Measurements from ENCODE around the gene LIMCH1. TPM values are rescaled to one million over a fixed set of nuclear protein-coding genes. Genes with fewer than 3 reads are reported as not detected.
A peak's percentile ranks its signal among the peaks of the same experiment; 100 is the strongest.

LIMCH1 gene
- total and polyA plus RNA-seq, 2 donors from 2014 or later, result 19.9 to 83.9 TPM

DNA sequence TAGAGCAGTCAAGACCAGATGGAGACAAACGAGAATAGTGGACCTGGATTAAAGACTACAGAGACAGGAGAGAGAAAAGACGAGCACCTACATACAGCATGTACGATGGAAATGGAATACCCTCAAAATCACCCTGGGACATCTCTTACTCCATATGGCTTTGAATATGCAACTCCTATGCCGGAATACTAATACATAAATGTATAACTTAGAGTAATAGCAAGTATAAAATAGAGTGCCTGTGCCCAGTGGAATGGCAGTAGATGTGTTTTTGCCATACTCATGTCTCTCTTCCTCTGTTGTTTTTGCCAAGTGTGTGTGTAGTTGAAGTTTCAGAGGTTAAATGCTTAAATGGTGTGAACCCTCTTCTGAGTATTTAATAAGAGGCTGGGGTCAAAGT is 39.8 kb upstream of the LIMCH1 start:
- Histone ChIP-seq H3K4me3 (ENCODE audit: low read length in 3 of 3) (no peak overlapping the region), H3K27me3 (ENCODE audit: control insufficient read depth, insufficient read depth, low read length) (no peaks in the 10 kb centered on the region), H3K4me1 (ENCODE audit: control insufficient read depth in 2 of 3, insufficient read depth in 2 of 3, low read depth in 1 of 3, low read length in 3 of 3) (no peaks in the 10 kb centered on the region), H3K27ac (ENCODE audit: low read depth in 2 of 2, low read length in 2 of 2) (no peak overlapping the region), H3K36me3 (ENCODE audit: control insufficient read depth in 2 of 3, insufficient read depth in 3 of 3, low read length in 3 of 3) (no peaks in the 10 kb centered on the region), H3K9ac (ENCODE audit: low read length in 3 of 3) (no peak overlapping the region), H3K9me3 (ENCODE audit: control insufficient read depth in 2 of 3, insufficient read depth in 1 of 3, low read length in 3 of 3) (no peaks in the 10 kb centered on the region)
- DNase-seq, result no peak
- no peak for FAIRE-seq
- TF ChIP-seq CTCF (IDR thresholded peaks at IDR 0.05; ENCODE audit: borderline replicate concordance, extremely low read depth, insufficient read depth), result no peak
- intact Hi-C loops (cut with DNase I), result no loop called here

DNA sequence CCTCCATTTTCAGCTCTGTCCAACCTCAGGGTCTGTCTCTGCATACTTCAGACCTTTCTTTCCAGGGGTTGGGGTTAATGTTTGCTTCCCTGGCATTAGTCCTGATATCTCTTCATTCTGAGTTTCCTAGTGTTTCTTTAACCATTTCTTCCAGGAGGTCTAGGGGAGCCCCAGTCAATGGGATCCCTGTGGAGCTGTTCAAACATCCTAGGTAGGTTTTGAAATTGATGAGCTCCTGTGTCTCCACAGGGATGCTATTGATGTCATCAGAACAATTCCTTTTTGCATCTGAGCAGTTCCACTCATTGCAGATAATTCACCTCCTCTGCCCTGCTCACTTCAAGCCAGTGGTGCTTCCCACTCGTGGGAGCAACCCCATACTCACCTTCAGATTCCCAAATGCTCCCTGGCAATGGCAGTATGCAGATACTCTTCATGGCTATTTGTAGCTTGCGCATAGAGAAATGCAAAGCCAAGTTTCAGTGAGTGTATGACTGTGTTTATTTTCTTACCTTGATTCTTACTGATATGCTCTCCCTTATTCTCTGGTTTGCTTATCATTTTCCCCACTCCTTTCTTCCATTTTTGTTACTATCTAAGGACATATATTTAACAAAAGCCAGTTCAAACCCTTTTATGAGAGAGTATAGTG is 33.7 kb upstream of the LIMCH1 start:
- TF ChIP-seq CTCF (IDR thresholded peaks at IDR 0.05; ENCODE audit: borderline replicate concordance, extremely low read depth, insufficient read depth), result no peak
- H3K27me3 ChIP-seq (ENCODE audit: control insufficient read depth, insufficient read depth, low read length), result no peaks in the 10 kb centered on the region
- FAIRE-seq (no peak), DNase-seq (no peak)
- no peaks in the 10 kb centered on the region for H3K36me3 ChIP-seq (ENCODE audit: control insufficient read depth in 2 of 3, insufficient read depth in 3 of 3, low read length in 3 of 3)
- no peak overlapping the region for H3K9ac ChIP-seq (ENCODE audit: low read length in 3 of 3)
- H3K27ac ChIP-seq (ENCODE audit: low read depth in 2 of 2, low read length in 2 of 2), result no peak overlapping the region
- no peaks in the 10 kb centered on the region for H3K9me3 ChIP-seq (ENCODE audit: control insufficient read depth in 2 of 3, insufficient read depth in 1 of 3, low read length in 3 of 3)
- H3K4me3 ChIP-seq (ENCODE audit: low read length in 3 of 3), result no peak overlapping the region
- intact Hi-C loops (cut with DNase I), result no loop called here
- peaks cover 0 to 24% (median 6%) of the 10 kb centered on the region in 3 donors for H3K4me1 ChIP-seq (ENCODE audit: control insufficient read depth in 2 of 3, insufficient read depth in 2 of 3, low read depth in 1 of 3, low read length in 3 of 3)

DNA sequence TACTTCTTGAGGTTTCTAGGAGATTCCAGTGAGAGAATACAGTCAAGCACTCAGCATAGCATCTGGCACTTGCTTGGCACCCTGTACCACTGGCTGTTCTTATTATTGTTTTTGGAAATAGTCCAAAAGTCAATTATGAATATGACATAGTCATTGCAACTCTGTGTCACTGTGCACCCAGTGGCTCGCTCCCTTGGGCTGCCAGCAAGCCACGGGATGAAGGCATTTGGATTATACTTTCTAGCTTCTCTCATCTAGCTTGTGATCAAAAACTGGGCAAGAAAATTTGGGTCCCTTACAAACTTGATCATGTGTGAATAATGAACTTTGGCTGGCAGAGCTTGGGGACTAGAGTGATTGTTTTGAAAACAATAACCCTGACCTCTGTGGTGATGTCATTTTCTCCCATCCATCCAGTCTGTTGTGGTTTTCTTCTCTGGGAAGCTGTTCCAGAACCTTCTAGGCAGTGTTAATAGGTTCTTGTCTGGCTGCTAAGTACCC is 32.7 kb upstream of the LIMCH1 start:
- H3K27me3 ChIP-seq (ENCODE audit: control insufficient read depth, insufficient read depth, low read length), result no peaks in the 10 kb centered on the region
- no peaks in the 10 kb centered on the region for H3K36me3 ChIP-seq (ENCODE audit: control insufficient read depth in 2 of 3, insufficient read depth in 3 of 3, low read length in 3 of 3)
- no peaks in the 10 kb centered on the region for H3K9me3 ChIP-seq (ENCODE audit: control insufficient read depth in 2 of 3, insufficient read depth in 1 of 3, low read length in 3 of 3)
- no peak overlapping the region for H3K9ac ChIP-seq (ENCODE audit: low read length in 3 of 3)
- no peak for TF ChIP-seq CTCF (IDR thresholded peaks at IDR 0.05; ENCODE audit: borderline replicate concordance, extremely low read depth, insufficient read depth)
- peak overlapping the region in 1 of 2 donors; percentile 60 for H3K27ac ChIP-seq (ENCODE audit: low read depth in 2 of 2, low read length in 2 of 2)
- intact Hi-C loops (cut with DNase I), result no loop called here
- no peak for FAIRE-seq
- DNase-seq, result no peak
- peaks cover 0 to 28% (median 8%) of the 10 kb centered on the region in 3 donors for H3K4me1 ChIP-seq (ENCODE audit: control insufficient read depth in 2 of 3, insufficient read depth in 2 of 3, low read depth in 1 of 3, low read length in 3 of 3)
- H3K4me3 ChIP-seq (ENCODE audit: low read length in 3 of 3), result no peak overlapping the region
